Hepatocyte (in vitro differentiated cells): ENCODE results near the gene RAI1. TPM values are rescaled to one million over a fixed set of nuclear protein-coding genes. Genes with fewer than 3 reads are reported as not detected.
A peak's percentile ranks its signal among the peaks of the same experiment; 100 is the strongest.

Experiments
- DNase-seq: peaks from one replicate; pipeline ENCODE4 v3.0.0-alpha.2; 2016; ENCODE audit warnings: low spot score
- H2AFZ ChIP-seq: fragments of 200-600 bp; sonication (generic); 2 replicates; pipeline ENCODE4 v1.6.0; 2016; ENCODE audit warnings: antibody characterized with exemption, mild to moderate bottlenecking
- H3K27ac ChIP-seq: fragments of 200-600 bp; sonication (generic); 2 replicates; pipeline ENCODE4 v1.5.1; 2016; ENCODE audit warnings: mild to moderate bottlenecking
- H3K27me3 ChIP-seq: fragments of 200-600 bp; sonication (generic); 2 replicates; pipeline ENCODE4 v1.6.1; 2016
- H3K36me3 ChIP-seq: fragments of 200-600 bp; sonication (generic); replicated peaks from 2 replicates; pipeline ENCODE4 v1.5.1; 2016; ENCODE audit warnings: low read depth; ENCODE audit not compliant: insufficient read depth
- H3K4me1 ChIP-seq: fragments of 200-600 bp; sonication (generic); 2 replicates; pipeline ENCODE4 v1.5.1; 2016; ENCODE audit warnings: mild to moderate bottlenecking, moderate library complexity; ENCODE audit not compliant: insufficient read depth
- H3K4me2 ChIP-seq: fragments of 200-600 bp; sonication (generic); 2 replicates; pipeline ENCODE4 v1.6.0; 2016
- H3K4me3 ChIP-seq: fragments of 200-600 bp; sonication (generic); 2 replicates; pipeline ENCODE4 v1.5.1; 2016; ENCODE audit warnings: mild to moderate bottlenecking
- H3K79me2 ChIP-seq: fragments of 200-600 bp; sonication (generic); 2 replicates; pipeline ENCODE4 v1.6.0; 2017; ENCODE audit warnings: mild to moderate bottlenecking
- H3K9me2 ChIP-seq: fragments of 200-600 bp; sonication (generic); replicated peaks from 2 replicates; pipeline ENCODE4 v1.6.0; 2017; ENCODE audit warnings: mild to moderate bottlenecking; ENCODE audit not compliant: insufficient read depth
- H3K9me3 ChIP-seq: fragments of 200-600 bp; sonication (generic); 2 replicates; pipeline ENCODE4 v1.5.1; 2016; ENCODE audit warnings: low read depth, mild to moderate bottlenecking
- H4K20me1 ChIP-seq: fragments of 200-600 bp; sonication (generic); 2 replicates; pipeline ENCODE4 v1.6.0; 2016; ENCODE audit warnings: mild to moderate bottlenecking; ENCODE audit not compliant: insufficient read depth, poor library complexity, severe bottlenecking
- EZH2 ChIP-seq: fragments of 200-600 bp; sonication (generic); IDR thresholded peaks from 2 replicates; pipeline ENCODE4 v1.6.1; 2016; ENCODE audit warnings: antibody characterized with exemption, mild to moderate bottlenecking, borderline replicate concordance
- EZH2phosphoT487 ChIP-seq: fragments of 200-600 bp; sonication (generic); IDR thresholded peaks from one replicate; pipeline ENCODE4 v1.6.1; 2018; ENCODE audit warnings: antibody characterized with exemption, mild to moderate bottlenecking, low read depth, moderate library complexity; ENCODE audit not compliant: unreplicated experiment, severe bottlenecking
- WGBS: methylation state at CpG from one replicate; pipeline ENCODE4 v1.1.6; 2016; ENCODE audit warnings: low lambda C conversion rate; ENCODE audit errors: missing lambda C conversion rate; 5-methylcytosine and 5-hydroxymethylcytosine counted together
- polyA plus RNA-seq: library from polyadenylated mRNA; unstranded; fragments of >200 nt; fragmentation: Nextera tagmentation; extraction: Ambion mirVana; gene quantifications from 2 replicates; pipeline ENCODE4 v1.2.1, GENCODE V29; 2016
- total RNA-seq: library from RNA; depleted of rRNA; stranded (reverse); fragments of >200 nt; gene quantifications from 2 replicates; pipeline ENCODE4 v1.2.3, GENCODE V29; 2014
- TF ChIP-seq, protein P1 (sequence below): fragments of 200-600 bp; sonication (generic); IDR thresholded peaks from 2 replicates; pipeline ENCODE4 v1.5.1; 2016; ENCODE audit warnings: antibody characterized with exemption, mild to moderate bottlenecking; ENCODE audit not compliant: poor library complexity

Gene RAI1
- total and polyA plus RNA-seq, 2 experiments from 2014 or later = 20.2 to 23.8 TPM

DNA sequence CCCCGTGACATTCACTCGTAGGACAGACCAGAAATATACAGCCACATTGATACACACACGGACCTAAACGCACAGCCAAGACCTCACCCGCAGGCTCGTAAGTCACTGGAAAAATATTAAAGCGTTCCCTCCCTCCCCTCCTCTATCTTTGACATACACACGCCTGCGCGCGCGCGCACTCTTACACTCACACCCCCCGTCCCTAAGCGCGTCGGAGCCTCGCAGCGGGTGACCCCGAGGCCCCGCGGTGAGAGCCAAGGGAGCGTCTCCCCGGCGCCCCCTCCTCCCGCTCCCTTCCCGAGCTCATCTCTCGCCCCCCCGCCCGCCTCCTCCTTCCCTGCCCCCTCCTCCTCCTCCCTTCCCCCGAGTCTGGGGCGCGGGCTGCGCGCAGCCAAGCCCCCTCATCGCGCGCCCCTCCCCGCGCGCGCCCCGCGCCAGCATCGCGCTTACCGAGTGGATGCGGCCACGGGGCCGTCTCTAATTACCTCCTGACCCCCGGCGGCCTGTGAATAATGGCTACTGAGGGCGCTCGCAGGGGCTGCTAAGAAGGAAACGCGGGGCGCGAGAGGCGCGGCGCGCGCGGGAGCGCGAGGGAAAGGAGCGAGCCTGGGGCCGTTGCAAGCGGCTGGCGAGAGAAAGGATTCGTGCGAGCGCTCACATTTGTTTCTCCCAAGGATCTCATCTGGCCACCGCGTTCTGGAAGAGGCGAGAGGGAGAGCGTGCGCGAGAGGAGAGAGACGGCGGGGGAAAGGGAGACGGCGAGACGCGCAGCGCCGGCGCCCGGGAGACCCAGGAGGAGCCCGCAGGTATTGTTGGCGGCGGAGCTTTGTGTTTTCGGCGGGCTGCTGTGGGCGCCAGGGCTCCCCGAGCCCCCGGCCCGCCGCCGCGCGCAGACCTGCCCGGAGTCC lies 42.4 kb downstream of the RAI1 start:
- H3K4me2 ChIP-seq = peak overlapping the region; percentile 99
- 2% methylated on average over 80 of the region's 103 CpGs for WGBS
- no peaks in the 10 kb centered on the region for H3K9me2 ChIP-seq
- H3K9me3 ChIP-seq = no peaks in the 10 kb centered on the region
- H3K4me3 ChIP-seq = peak overlapping the region; percentile 65
- no peak for TF ChIP-seq EZH2phosphoT487
- TF ChIP-seq, protein P1, sequence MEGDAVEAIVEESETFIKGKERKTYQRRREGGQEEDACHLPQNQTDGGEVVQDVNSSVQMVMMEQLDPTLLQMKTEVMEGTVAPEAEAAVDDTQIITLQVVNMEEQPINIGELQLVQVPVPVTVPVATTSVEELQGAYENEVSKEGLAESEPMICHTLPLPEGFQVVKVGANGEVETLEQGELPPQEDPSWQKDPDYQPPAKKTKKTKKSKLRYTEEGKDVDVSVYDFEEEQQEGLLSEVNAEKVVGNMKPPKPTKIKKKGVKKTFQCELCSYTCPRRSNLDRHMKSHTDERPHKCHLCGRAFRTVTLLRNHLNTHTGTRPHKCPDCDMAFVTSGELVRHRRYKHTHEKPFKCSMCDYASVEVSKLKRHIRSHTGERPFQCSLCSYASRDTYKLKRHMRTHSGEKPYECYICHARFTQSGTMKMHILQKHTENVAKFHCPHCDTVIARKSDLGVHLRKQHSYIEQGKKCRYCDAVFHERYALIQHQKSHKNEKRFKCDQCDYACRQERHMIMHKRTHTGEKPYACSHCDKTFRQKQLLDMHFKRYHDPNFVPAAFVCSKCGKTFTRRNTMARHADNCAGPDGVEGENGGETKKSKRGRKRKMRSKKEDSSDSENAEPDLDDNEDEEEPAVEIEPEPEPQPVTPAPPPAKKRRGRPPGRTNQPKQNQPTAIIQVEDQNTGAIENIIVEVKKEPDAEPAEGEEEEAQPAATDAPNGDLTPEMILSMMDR = no peak
- TF ChIP-seq EZH2 = no peak
- no peaks in the 10 kb centered on the region for H3K27me3 ChIP-seq
- H3K27ac ChIP-seq = peak overlapping the region; percentile 86
- peak; percentile 85 for DNase-seq
- peaks cover 100% of the 10 kb centered on the region for H3K79me2 ChIP-seq
- no peaks in the 10 kb centered on the region for H3K36me3 ChIP-seq
- peaks cover 91% of the 10 kb centered on the region for H4K20me1 ChIP-seq
- H3K4me1 ChIP-seq = peaks cover 32% of the 10 kb centered on the region
- peak overlapping the region; percentile 12 for H2AFZ ChIP-seq

DNA sequence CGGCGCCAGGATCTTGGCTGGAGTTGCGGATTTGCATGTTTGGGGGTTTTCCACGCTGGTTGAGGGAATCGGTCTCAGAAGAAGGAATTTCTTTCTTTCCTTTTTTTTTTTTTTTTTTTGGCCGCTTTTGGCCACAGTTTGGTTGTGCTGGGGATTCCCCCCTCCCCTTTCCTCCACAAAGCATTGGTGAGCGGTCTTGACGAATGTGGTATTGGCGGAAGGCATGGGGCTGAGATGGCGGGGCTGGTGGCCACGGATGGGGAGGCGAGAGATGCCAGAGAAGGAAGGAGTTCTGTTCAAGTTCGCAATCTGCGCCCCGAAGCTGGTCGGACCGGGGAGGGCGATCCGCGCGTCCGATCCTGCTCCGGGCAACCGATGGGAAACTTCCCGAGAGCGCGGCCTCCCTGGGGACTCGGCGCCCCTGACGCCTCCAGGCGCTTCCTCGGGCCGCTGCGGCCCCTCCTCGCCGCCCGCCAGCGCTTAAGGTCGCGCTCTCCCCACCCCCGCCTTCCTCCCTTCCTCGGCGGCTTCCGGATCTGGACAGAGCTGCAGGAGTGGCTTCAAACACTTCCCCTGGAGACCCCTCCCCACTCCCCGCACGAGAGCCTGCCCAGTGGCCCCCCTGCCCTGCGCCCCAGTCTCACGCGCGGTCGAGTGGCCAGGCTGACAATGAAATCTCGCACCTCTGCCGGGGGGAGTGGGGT lies 43.2 kb downstream of the RAI1 start:
- H3K9me2 ChIP-seq = no peaks in the 10 kb centered on the region
- peak; percentile 51 for DNase-seq
- peaks cover 32% of the 10 kb centered on the region for H3K4me1 ChIP-seq
- peak overlapping the region; percentile 99 for H3K4me2 ChIP-seq
- no peak for TF ChIP-seq EZH2phosphoT487
- H2AFZ ChIP-seq = no peak overlapping the region
- H4K20me1 ChIP-seq = peaks cover 89% of the 10 kb centered on the region
- peak overlapping the region; percentile 65 for H3K4me3 ChIP-seq
- peak overlapping the region; percentile 86 for H3K27ac ChIP-seq
- H3K27me3 ChIP-seq = no peaks in the 10 kb centered on the region
- H3K36me3 ChIP-seq = no peaks in the 10 kb centered on the region
- H3K9me3 ChIP-seq = no peaks in the 10 kb centered on the region
- 11% methylated on average over 20 of the region's 53 CpGs for WGBS
- H3K79me2 ChIP-seq = peaks cover 100% of the 10 kb centered on the region

DNA sequence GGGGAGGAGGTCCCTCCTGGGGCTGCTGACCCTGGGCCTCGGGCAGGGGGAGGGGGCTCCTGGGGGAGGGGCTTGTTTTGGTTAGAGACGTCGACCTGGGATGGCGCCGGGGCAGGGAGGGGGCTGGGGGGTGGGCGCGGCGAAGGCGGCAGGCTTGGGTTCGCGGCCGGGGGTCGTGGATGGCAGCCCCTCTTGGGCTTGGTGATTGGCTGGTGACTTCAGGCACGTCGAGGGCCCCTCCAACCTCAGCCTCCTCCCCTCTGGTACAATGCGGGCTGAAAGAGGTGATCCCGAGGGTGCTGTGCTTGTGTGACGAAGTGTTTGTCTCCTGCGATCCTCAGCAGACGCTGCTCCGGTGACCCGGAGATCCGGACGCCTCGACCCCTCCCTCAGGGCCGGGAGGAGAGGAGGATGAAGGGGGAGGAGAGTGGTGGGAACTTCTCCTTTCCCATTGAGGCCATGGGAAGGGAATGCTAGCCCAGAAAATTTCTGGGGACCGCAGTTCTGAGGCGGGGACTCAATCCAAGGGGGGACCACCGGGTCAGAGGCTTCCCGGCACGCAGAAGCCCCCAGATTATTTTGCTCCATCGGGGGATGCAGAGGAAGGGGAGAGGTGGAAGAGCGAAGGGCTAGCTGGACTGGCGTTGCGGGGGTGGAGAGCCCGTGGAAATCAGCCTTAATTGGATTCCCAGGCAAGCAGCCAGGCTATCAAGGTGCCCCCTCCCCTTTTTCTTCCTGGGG lies 43.9 kb downstream of the RAI1 start:
- H4K20me1 ChIP-seq = peaks cover 91% of the 10 kb centered on the region
- TF ChIP-seq, protein P1 = no peak
- TF ChIP-seq EZH2phosphoT487 (no peak), EZH2 (no peak)
- no peaks in the 10 kb centered on the region for H3K9me2 ChIP-seq
- peaks cover 32% of the 10 kb centered on the region for H3K4me1 ChIP-seq
- peak overlapping the region; percentile 86 for H3K27ac ChIP-seq
- H3K9me3 ChIP-seq = no peaks in the 10 kb centered on the region
- no peak for DNase-seq
- H3K4me2 ChIP-seq = peak overlapping the region; percentile 99
- no peak overlapping the region for H3K4me3 ChIP-seq
- peaks cover 100% of the 10 kb centered on the region for H3K79me2 ChIP-seq
- H2AFZ ChIP-seq = no peak overlapping the region
- H3K27me3 ChIP-seq = no peaks in the 10 kb centered on the region
- H3K36me3 ChIP-seq = no peaks in the 10 kb centered on the region
- WGBS = 36% methylated on average over 21 of the region's 36 CpGs
